HEK293 (cell line): ENCODE measurements around the gene RPRD2.

Experiments
- BCL11B ChIP-seq: fragments of 450-650 bp; formaldehyde crosslinking; IDR thresholded peaks from 2 replicates; pipeline ENCODE4 v1.5.1; 2016; ENCODE audit warnings: low read depth, missing biosample characterization, missing genetic modification characterization
- GLIS1 ChIP-seq: fragments of 450-650 bp; formaldehyde crosslinking; IDR thresholded peaks from 2 replicates; pipeline ENCODE4 v1.5.1; 2016; ENCODE audit warnings: missing biosample characterization, missing genetic modification characterization
- HOXD13 ChIP-seq: sonication (generic); formaldehyde crosslinking; IDR thresholded peaks from 2 replicates; pipeline ENCODE4 v1.8.0; 2022; ENCODE audit warnings: missing genetic modification reagents, borderline replicate concordance
- KLF9 ChIP-seq: fragments of 450-650 bp; formaldehyde crosslinking; IDR thresholded peaks from 2 replicates; pipeline ENCODE4 v1.5.1; 2016; ENCODE audit warnings: missing biosample characterization, missing genetic modification characterization, low read depth
- REPIN1 ChIP-seq: fragments of 450-650 bp; formaldehyde crosslinking; IDR thresholded peaks from 2 replicates; pipeline ENCODE4 v1.5.1; 2017; ENCODE audit warnings: missing biosample characterization, missing genetic modification characterization, low read depth
- SP2 ChIP-seq: fragments of 450-650 bp; formaldehyde crosslinking; IDR thresholded peaks from 2 replicates; pipeline ENCODE4 v1.5.1; 2016; ENCODE audit warnings: missing biosample characterization, missing genetic modification characterization
- TCF7L2 ChIP-seq: IDR thresholded peaks from 2 replicates; pipeline ENCODE4 v1.6.1; 2011; ENCODE audit warnings: low read depth, mild to moderate bottlenecking, inconsistent platforms, low read length, moderate library complexity, borderline replicate concordance
- YY2 ChIP-seq: fragments of 450-650 bp; formaldehyde crosslinking; IDR thresholded peaks from 2 replicates; pipeline ENCODE4 v1.5.1; 2016; ENCODE audit warnings: missing biosample characterization, missing genetic modification characterization
- ZBTB8A ChIP-seq: fragments of 450-650 bp; formaldehyde crosslinking; IDR thresholded peaks from 2 replicates; pipeline ENCODE4 v1.5.1; 2016; ENCODE audit warnings: missing biosample characterization, missing genetic modification characterization
- ZFP41 ChIP-seq: fragments of 450-650 bp; formaldehyde crosslinking; IDR thresholded peaks from 2 replicates; pipeline ENCODE4 v1.5.1; 2016; ENCODE audit warnings: missing biosample characterization, missing genetic modification characterization, borderline replicate concordance
- ZNF10 ChIP-seq: fragments of 450-650 bp; formaldehyde crosslinking; IDR thresholded peaks from 2 replicates; pipeline ENCODE4 v1.5.1; 2017; ENCODE audit warnings: missing biosample characterization, missing genetic modification characterization
- ZNF132 ChIP-seq: fragments of 450-650 bp; formaldehyde crosslinking; IDR thresholded peaks from 2 replicates; pipeline ENCODE4 v1.5.1; 2017; ENCODE audit warnings: missing biosample characterization, missing genetic modification characterization, borderline replicate concordance
- ZNF169 ChIP-seq: fragments of 450-650 bp; formaldehyde crosslinking; IDR thresholded peaks from 2 replicates; pipeline ENCODE4 v1.5.1; 2016; ENCODE audit warnings: missing biosample characterization, missing genetic modification characterization
- ZNF175 ChIP-seq: fragments of 450-650 bp; formaldehyde crosslinking; IDR thresholded peaks from 2 replicates; pipeline ENCODE4 v1.5.1; 2016; ENCODE audit warnings: missing biosample characterization, missing genetic modification characterization
- ZNF2 ChIP-seq: fragments of 450-650 bp; formaldehyde crosslinking; IDR thresholded peaks from 2 replicates; pipeline ENCODE4 v1.5.1; 2016; ENCODE audit warnings: missing biosample characterization, missing genetic modification characterization
- ZNF239 ChIP-seq: fragments of 450-650 bp; formaldehyde crosslinking; IDR thresholded peaks from 2 replicates; pipeline ENCODE4 v1.5.1; 2016; ENCODE audit warnings: missing biosample characterization, missing genetic modification characterization
- ZNF391 ChIP-seq: fragments of 450-650 bp; formaldehyde crosslinking; IDR thresholded peaks from 2 replicates; pipeline ENCODE4 v1.5.1; 2016; ENCODE audit warnings: low read depth, missing biosample characterization, missing genetic modification characterization, borderline replicate concordance
- ZNF404 ChIP-seq: fragments of 450-650 bp; formaldehyde crosslinking; IDR thresholded peaks from 2 replicates; pipeline ENCODE4 v1.5.1; 2017; ENCODE audit warnings: missing biosample characterization, missing genetic modification characterization
- ZNF514 ChIP-seq: fragments of 450-650 bp; formaldehyde crosslinking; IDR thresholded peaks from 2 replicates; pipeline ENCODE4 v1.5.1; 2016; ENCODE audit warnings: missing biosample characterization, missing genetic modification characterization
- ZNF555 ChIP-seq: fragments of 450-650 bp; formaldehyde crosslinking; conservative IDR thresholded peaks from 2 replicates; pipeline ENCODE4 v1.5.1; 2017; ENCODE audit warnings: missing biosample characterization, mild to moderate bottlenecking, missing genetic modification characterization, inconsistent platforms
- ZNF629 ChIP-seq: fragments of 450-650 bp; formaldehyde crosslinking; IDR thresholded peaks from 2 replicates; pipeline ENCODE4 v1.5.1; 2017; ENCODE audit warnings: missing biosample characterization, missing genetic modification characterization
- ZNF664 ChIP-seq: fragments of 450-650 bp; formaldehyde crosslinking; IDR thresholded peaks from 2 replicates; pipeline ENCODE4 v1.5.1; 2016; ENCODE audit warnings: missing biosample characterization, missing genetic modification characterization
- TF ChIP-seq, protein P1 (sequence below): fragments of 450-650 bp; formaldehyde crosslinking; IDR thresholded peaks from 2 replicates; pipeline ENCODE4 v1.5.0; 2017; ENCODE audit warnings: missing biosample characterization, missing genetic modification characterization, borderline replicate concordance
- TF ChIP-seq, protein P2 (sequence below): fragments of 450-650 bp; formaldehyde crosslinking; IDR thresholded peaks from 2 replicates; pipeline ENCODE4 v1.5.1; 2016; ENCODE audit warnings: missing biosample characterization, missing genetic modification characterization
- TF ChIP-seq, protein P3 (sequence below): fragments of 450-650 bp; formaldehyde crosslinking; IDR thresholded peaks from 2 replicates; pipeline ENCODE4 v1.5.1; 2017; ENCODE audit warnings: missing biosample characterization, missing genetic modification characterization
- TF ChIP-seq, protein P4 (sequence below): fragments of 450-650 bp; formaldehyde crosslinking; IDR thresholded peaks from 2 replicates; pipeline ENCODE4 v1.5.1; 2016; ENCODE audit warnings: missing biosample characterization, missing genetic modification characterization
- TF ChIP-seq, protein P5 (sequence below): fragments of 450-650 bp; formaldehyde crosslinking; conservative IDR thresholded peaks from 2 replicates; pipeline ENCODE4 v1.5.1; 2016; ENCODE audit warnings: low read depth, missing biosample characterization, missing genetic modification characterization
- TF ChIP-seq, protein P6 (sequence below): fragments of 450-650 bp; formaldehyde crosslinking; IDR thresholded peaks from 2 replicates; pipeline ENCODE4 v1.5.1; 2016; ENCODE audit warnings: missing biosample characterization, missing genetic modification characterization

Gene RPRD2

DNA sequence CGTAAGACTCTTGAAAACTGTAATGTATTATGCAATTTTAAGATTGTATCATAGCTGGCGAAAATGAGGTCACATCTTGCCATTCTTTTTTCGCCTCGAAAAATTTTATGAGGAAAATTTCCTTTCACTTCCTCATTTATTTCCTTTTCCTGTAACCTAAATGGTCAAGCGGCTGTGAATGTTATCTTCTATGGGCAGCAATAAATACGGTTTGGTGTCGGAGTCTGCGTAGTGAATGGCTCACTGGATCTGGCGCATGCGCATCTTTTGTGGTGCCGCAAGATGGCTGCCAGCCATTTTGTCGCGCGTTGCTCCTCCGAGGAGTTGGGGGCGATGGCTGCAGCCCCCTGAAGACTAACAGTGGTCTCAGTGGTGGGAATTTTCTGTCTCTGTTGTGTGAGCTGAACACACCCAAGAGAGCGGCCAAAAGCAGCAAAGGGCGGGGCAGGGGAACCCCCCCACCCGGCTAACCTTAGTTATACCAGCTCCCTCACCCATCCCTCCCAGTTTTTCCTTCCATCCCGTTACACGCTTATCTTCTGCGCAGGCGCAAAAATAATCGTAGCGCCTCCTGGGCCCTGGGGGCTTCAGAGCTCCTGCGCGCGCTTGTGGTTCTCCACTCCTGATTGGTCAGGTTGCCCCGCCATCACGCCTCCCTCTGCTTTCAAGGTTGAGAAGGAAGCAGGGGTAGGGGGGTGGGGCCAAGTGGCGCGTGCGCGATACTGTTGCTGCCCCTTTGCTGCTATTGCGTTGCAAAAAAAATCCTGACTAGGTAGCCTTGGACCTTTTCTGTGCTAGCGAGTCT, at the start of gene RPRD2 (continued):
- TF ChIP-seq SP2 (tag by site-specific recombination) (peak; percentile 85), REPIN1 (tag by site-specific recombination) (no peak), ZNF391 (0 out of 2 replicates have a peak, but pooled peaks have one; percentile 33), ZNF132 (tag by site-specific recombination) (no peak), ZNF2 (tag by site-specific recombination) (peak; percentile 65; the same call in 1 of the 2 replicates), BCL11B (tag by site-specific recombination) (0 out of 2 replicates have a peak, but pooled peaks have one; percentile 40), ZNF404 (no peak), ZNF239 (tag by site-specific recombination) (no peak), KLF9 (tag by site-specific recombination) (peak; percentile 43), ZBTB8A (tag by site-specific recombination) (peak; percentile 33; the same call in 1 of the 2 replicates), ZNF555 (tag by site-specific recombination) (no peak), ZFP41 (no peak), ZNF629 (peak; percentile 95), ZNF664 (no peak), ZNF514 (no peak), ZNF175 (tag by site-specific recombination) (no peak), YY2 (tag by site-specific recombination) (peak; percentile 91), ZNF10 (tag by site-specific recombination) (no peak), TCF7L2 (peak; percentile 59; the same call in 1 of the 2 replicates), HOXD13 (CRISPR knock-in tag) (0 out of 2 replicates have a peak, but pooled peaks have one; percentile 59), ZNF169 (tag by site-specific recombination) (no peak), GLIS1 (peak; percentile 16; the same call in 1 of the 2 replicates)
- TF ChIP-seq, protein P1, sequence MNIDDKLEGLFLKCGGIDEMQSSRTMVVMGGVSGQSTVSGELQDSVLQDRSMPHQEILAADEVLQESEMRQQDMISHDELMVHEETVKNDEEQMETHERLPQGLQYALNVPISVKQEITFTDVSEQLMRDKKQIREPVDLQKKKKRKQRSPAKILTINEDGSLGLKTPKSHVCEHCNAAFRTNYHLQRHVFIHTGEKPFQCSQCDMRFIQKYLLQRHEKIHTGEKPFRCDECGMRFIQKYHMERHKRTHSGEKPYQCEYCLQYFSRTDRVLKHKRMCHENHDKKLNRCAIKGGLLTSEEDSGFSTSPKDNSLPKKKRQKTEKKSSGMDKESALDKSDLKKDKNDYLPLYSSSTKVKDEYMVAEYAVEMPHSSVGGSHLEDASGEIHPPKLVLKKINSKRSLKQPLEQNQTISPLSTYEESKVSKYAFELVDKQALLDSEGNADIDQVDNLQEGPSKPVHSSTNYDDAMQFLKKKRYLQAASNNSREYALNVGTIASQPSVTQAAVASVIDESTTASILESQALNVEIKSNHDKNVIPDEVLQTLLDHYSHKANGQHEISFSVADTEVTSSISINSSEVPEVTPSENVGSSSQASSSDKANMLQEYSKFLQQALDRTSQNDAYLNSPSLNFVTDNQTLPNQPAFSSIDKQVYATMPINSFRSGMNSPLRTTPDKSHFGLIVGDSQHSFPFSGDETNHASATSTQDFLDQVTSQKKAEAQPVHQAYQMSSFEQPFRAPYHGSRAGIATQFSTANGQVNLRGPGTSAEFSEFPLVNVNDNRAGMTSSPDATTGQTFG (tag by site-specific recombination) = no peak
- TF ChIP-seq, protein P2, sequence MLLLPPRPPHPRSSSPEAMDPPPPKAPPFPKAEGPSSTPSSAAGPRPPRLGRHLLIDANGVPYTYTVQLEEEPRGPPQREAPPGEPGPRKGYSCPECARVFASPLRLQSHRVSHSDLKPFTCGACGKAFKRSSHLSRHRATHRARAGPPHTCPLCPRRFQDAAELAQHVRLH = 0 out of 2 replicates have a peak, but pooled peaks have one; percentile 27
- TF ChIP-seq, protein P3, sequence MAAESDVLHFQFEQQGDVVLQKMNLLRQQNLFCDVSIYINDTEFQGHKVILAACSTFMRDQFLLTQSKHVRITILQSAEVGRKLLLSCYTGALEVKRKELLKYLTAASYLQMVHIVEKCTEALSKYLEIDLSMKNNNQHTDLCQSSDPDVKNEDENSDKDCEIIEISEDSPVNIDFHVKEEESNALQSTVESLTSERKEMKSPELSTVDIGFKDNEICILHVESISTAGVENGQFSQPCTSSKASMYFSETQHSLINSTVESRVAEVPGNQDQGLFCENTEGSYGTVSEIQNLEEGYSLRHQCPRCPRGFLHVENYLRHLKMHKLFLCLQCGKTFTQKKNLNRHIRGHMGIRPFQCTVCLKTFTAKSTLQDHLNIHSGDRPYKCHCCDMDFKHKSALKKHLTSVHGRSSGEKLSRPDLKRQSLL (tag by site-specific recombination) = no peak
- TF ChIP-seq, protein P4, sequence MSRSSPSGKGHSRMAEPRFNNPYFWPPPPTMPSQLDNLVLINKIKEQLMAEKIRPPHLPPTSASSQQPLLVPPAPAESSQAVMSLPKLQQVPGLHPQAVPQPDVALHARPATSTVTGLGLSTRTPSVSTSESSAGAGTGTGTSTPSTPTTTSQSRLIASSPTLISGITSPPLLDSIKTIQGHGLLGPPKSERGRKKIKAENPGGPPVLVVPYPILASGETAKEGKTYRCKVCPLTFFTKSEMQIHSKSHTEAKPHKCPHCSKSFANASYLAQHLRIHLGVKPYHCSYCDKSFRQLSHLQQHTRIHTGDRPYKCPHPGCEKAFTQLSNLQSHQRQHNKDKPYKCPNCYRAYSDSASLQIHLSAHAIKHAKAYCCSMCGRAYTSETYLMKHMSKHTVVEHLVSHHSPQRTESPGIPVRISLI (tag by site-specific recombination) = 0 out of 2 replicates have a peak, but pooled peaks have one; percentile 72
- TF ChIP-seq, protein P5, sequence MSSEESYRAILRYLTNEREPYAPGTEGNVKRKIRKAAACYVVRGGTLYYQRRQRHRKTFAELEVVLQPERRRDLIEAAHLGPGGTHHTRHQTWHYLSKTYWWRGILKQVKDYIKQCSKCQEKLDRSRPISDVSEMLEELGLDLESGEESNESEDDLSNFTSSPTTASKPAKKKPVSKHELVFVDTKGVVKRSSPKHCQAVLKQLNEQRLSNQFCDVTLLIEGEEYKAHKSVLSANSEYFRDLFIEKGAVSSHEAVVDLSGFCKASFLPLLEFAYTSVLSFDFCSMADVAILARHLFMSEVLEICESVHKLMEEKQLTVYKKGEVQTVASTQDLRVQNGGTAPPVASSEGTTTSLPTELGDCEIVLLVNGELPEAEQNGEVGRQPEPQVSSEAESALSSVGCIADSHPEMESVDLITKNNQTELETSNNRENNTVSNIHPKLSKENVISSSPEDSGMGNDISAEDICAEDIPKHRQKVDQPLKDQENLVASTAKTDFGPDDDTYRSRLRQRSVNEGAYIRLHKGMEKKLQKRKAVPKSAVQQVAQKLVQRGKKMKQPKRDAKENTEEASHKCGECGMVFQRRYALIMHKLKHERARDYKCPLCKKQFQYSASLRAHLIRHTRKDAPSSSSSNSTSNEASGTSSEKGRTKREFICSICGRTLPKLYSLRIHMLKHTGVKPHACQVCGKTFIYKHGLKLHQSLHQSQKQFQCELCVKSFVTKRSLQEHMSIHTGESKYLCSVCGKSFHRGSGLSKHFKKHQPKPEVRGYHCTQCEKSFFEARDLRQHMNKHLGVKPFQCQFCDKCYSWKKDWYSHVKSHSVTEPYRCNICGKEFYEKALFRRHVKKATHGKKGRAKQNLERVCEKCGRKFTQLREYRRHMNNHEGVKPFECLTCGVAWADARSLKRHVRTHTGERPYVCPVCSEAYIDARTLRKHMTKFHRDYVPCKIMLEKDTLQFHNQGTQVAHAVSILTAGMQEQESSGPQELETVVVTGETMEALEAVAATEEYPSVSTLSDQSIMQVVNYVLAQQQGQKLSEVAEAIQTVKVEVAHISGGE (tag by site-specific recombination) = no peak
- TF ChIP-seq, protein P6, sequence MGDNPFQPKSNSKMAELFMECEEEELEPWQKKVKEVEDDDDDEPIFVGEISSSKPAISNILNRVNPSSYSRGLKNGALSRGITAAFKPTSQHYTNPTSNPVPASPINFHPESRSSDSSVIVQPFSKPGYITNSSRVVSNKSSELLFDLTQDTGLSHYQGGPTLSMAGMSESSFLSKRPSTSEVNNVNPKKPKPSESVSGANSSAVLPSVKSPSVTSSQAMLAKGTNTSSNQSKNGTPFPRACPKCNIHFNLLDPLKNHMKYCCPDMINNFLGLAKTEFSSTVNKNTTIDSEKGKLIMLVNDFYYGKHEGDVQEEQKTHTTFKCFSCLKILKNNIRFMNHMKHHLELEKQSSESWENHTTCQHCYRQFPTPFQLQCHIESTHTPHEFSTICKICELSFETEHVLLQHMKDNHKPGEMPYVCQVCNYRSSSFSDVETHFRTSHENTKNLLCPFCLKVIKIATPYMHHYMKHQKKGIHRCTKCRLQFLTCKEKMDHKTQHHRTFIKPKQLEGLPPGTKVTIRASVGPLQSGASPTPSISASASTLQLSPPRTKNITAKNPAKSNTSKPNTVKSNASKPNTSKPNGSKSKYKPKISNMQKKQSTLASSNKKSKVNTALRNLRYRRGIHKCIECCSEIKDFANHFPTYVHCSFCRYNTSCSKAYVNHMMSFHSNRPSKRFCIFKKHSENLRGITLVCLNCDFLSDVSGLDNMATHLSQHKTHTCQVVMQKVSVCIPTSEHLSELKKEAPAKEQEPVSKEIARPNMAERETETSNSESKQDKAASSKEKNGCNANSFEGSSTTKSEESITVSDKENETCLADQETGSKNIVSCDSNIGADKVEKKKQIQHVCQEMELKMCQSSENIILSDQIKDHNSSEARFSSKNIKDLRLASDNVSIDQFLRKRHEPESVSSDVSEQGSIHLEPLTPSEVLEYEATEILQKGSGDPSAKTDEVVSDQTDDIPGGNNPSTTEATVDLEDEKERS (tag by site-specific recombination) = no peak
